HCT116 (cell line): Measurements from ENCODE around the gene RALB. TPM values are rescaled to one million over a fixed set of nuclear protein-coding genes. Genes with fewer than 3 reads are reported as not detected.

Source experiments
- ATAC-seq: fragments of 200-7000 bp; cut with Tn5 transposase; 2 replicates; pipeline ENCODE4 v1.9.1; 2020; ENCODE audit warnings: mild to moderate bottlenecking, moderate library complexity
- BruUV-seq: library from RNA; stranded (reverse); fragments of 400-500 nt; replicated peaks from 2 replicates; lab custom pipeline; 2021; lab: Mats Ljungman, UMichigan
- CTCF ChIA-PET: fragments of 300-600 bp; sonication (Branson Sonifier 250); formaldehyde crosslinking; loops from one replicate; lab custom pipeline; 2021; ENCODE audit warnings: antibody characterized with exemption; lab: Charles Lee
- POLR2A ChIA-PET: fragments of 300-600, 350-600 bp; sonication (Branson Sonifier 250); formaldehyde crosslinking; loops from one replicate; lab custom pipeline; 2021; ENCODE audit warnings: antibody characterized with exemption; lab: Charles Lee
- RAD21 ChIA-PET, 2 experiments: fragments of 300-600 bp; sonication (Branson Sonifier 250); formaldehyde crosslinking; loops; one replicate each; lab custom pipeline; 2023; ENCODE audit warnings: low total read pairs in 2 of 2; ENCODE audit not compliant: uncharacterized antibody in 2 of 2, unreplicated experiment in 2 of 2, low non-redundant PET in 1 of 2; lab: Charles Lee
- DNase-seq: peaks from one replicate; pipeline ENCODE4 v3.0.0-alpha.2; 2010; ENCODE audit warnings: low read depth, low spot score
- H2AFZ ChIP-seq: fragments of 200-600 bp; shearing (Covaris generic), sonication (generic); 2 replicates; pipeline ENCODE4 v1.6.1; 2017; ENCODE audit warnings: low read depth, mixed run types, mixed read lengths, antibody characterized with exemption, low read length; ENCODE audit not compliant: poor library complexity, severe bottlenecking
- H3K27ac ChIP-seq: 2 replicates; pipeline ENCODE4 v1.5.1; 2012; ENCODE audit warnings: low read depth, low read length
- H3K27me3 ChIP-seq: fragments of 200-600 bp; sonication (generic); 2 replicates; pipeline ENCODE4 v1.6.1; 2016; ENCODE audit warnings: mixed run types, low read length, mixed read lengths; ENCODE audit not compliant: insufficient read depth
- H3K36me3 ChIP-seq, 2 experiments: fragments of 200-500 bp in 1 of 2; fragments of 200-600 bp in 1 of 2; sonication (Bioruptor generic) in 1 of 2; sonication (generic) in 1 of 2; 2 replicates each; pipeline versions ENCODE4 v1.5.1 to v1.6.1; 2014 to 2016; ENCODE audit warnings: low read length in 2 of 2, inconsistent platforms in 1 of 2, mixed read lengths in 1 of 2, mixed run types in 1 of 2; ENCODE audit not compliant: insufficient read depth in 2 of 2, control insufficient read depth in 1 of 2
- H3K4me1 ChIP-seq, 2 experiments: fragments of 200-600 bp in 1 of 2; sonication (generic) in 1 of 2; 2 replicates each; pipeline versions ENCODE4 v1.5.1 to v1.6.1; 2012 to 2017; ENCODE audit warnings: low read length in 2 of 2, inconsistent platforms in 1 of 2, mild to moderate bottlenecking in 1 of 2, mixed read lengths in 1 of 2, mixed run types in 1 of 2, moderate library complexity in 1 of 2; ENCODE audit not compliant: insufficient read depth in 2 of 2, control insufficient read depth in 1 of 2
- H3K4me2 ChIP-seq: fragments of 200-600 bp; sonication (generic); 2 replicates; pipeline ENCODE4 v1.6.1; 2017; ENCODE audit warnings: mixed run types, low read length, mixed read lengths
- H3K4me3 ChIP-seq, 2 experiments: fragments of 200-600 bp in 1 of 2; sonication (generic) in 1 of 2; replicated peaks in 1 of 2; 2 replicates each; pipeline ENCODE4 v1.5.1; 2011 to 2016; ENCODE audit warnings: low read length in 2 of 2, control low read depth in 1 of 2, low read depth in 1 of 2, mild to moderate bottlenecking in 1 of 2, mixed read lengths in 1 of 2, mixed run types in 1 of 2
- H3K79me2 ChIP-seq: fragments of 200-600 bp; sonication (generic); 2 replicates; pipeline ENCODE4 v1.6.1; 2017; ENCODE audit warnings: mild to moderate bottlenecking, mixed run types, low read length, moderate library complexity, mixed read lengths; ENCODE audit not compliant: insufficient read depth
- H3K9ac ChIP-seq: fragments of 200-600 bp; sonication (generic); 2 replicates; pipeline ENCODE4 v1.6.1; 2016; ENCODE audit warnings: low read length, mixed read lengths
- H3K9me2 ChIP-seq: fragments of 200-600 bp; sonication (generic), shearing (Covaris generic); 2 replicates; pipeline ENCODE4 v1.6.1; 2017; ENCODE audit warnings: mixed run types, mild to moderate bottlenecking, moderate library complexity; ENCODE audit not compliant: insufficient read depth
- H3K9me3 ChIP-seq, 2 experiments: fragments of 200-500 bp in 1 of 2; fragments of 200-600 bp in 1 of 2; sonication (Bioruptor generic) in 1 of 2; sonication (generic) in 1 of 2; 2 replicates each; pipeline ENCODE4 v1.6.1; 2014 to 2017; ENCODE audit warnings: low read length in 2 of 2, mixed read lengths in 2 of 2, inconsistent platforms in 1 of 2, low read depth in 1 of 2, mild to moderate bottlenecking in 1 of 2, mixed run types in 1 of 2, moderate library complexity in 1 of 2; ENCODE audit not compliant: control insufficient read depth in 1 of 2, insufficient read depth in 1 of 2
- H4K20me1 ChIP-seq: fragments of 200-600 bp; sonication (generic), shearing (Covaris generic); 2 replicates; pipeline ENCODE4 v1.6.1; 2017; ENCODE audit warnings: mixed run types, mild to moderate bottlenecking, moderate library complexity; ENCODE audit not compliant: insufficient read depth
- ATF3 ChIP-seq: IDR thresholded peaks from 2 replicates; pipeline ENCODE4 v1.6.1; 2012
- CBX3 ChIP-seq: IDR thresholded peaks from 2 replicates; pipeline ENCODE4 v1.6.1; 2012; ENCODE audit warnings: low read depth
- CTCF ChIP-seq, 3 experiments: fragments of 200-600 bp in 1 of 3; sonication (generic) in 1 of 3; IDR thresholded peaks in 2 of 3; conservative IDR thresholded peaks in 1 of 3; 2 replicates each; pipeline ENCODE4 v1.5.1; 2012 to 2017; ENCODE audit warnings: low read depth in 2 of 3, low read length in 2 of 3, antibody characterized with exemption in 1 of 3, borderline replicate concordance in 1 of 3, control low read depth in 1 of 3, mild to moderate bottlenecking in 1 of 3, mixed read lengths in 1 of 3, mixed run types in 1 of 3, moderate library complexity in 1 of 3; ENCODE audit not compliant: insufficient read depth in 1 of 3
- EGR1 ChIP-seq: IDR thresholded peaks from 2 replicates; pipeline ENCODE4 v1.6.1; 2012; ENCODE audit warnings: low read depth
- EZH2 ChIP-seq: fragments of 200-600 bp; sonication (generic); IDR thresholded peaks from 2 replicates; pipeline ENCODE4 v1.6.1; 2017; ENCODE audit warnings: antibody characterized with exemption, mixed run types
- POLR2AphosphoS5 ChIP-seq: IDR thresholded peaks from 2 replicates; pipeline ENCODE4 v1.6.1; 2011; ENCODE audit warnings: mild to moderate bottlenecking, low read depth, low read length, moderate library complexity
- SIN3A ChIP-seq: IDR thresholded peaks from 2 replicates; pipeline ENCODE4 v1.6.1; 2012; ENCODE audit warnings: low read depth
- SP1 ChIP-seq: IDR thresholded peaks from 2 replicates; pipeline ENCODE4 v1.6.1; 2012; ENCODE audit warnings: low read depth
- YY1 ChIP-seq: IDR thresholded peaks from 2 replicates; pipeline ENCODE4 v1.6.1; 2011; ENCODE audit warnings: low read length, low read depth, moderate library complexity, mild to moderate bottlenecking; ENCODE audit not compliant: insufficient replicate concordance; ENCODE audit errors: extremely low read depth
- ZFX ChIP-seq: fragments of 450-650 bp; IDR thresholded peaks from 2 replicates; pipeline ENCODE4 v1.6.1; 2017
- ZNF274 ChIP-seq: fragments of 200-500 bp; sonication (Bioruptor generic); IDR thresholded peaks from 2 replicates; pipeline ENCODE4 v1.6.1; 2014; ENCODE audit warnings: mild to moderate bottlenecking, low read depth, low read length, inconsistent platforms
- intact Hi-C: fragments of 100-400 bp; cut with micrococcal nuclease; formaldehyde crosslinking; loops from 2 replicates; pipeline ENCODE4 v1.10.0; 2022
- total RNA-seq: library from RNA; stranded (reverse); gene quantifications from one replicate; pipeline ENCODE4 v1.2.1, GENCODE V29; 2021; ENCODE audit not compliant: unreplicated experiment

Gene RALB
- total RNA-seq, 1 experiment from 2014 or later, result 42.8 TPM

GRCh38 chr2:120208381-120209353 is 44.0 kb upstream of the RALB start:
- H3K27ac ChIP-seq, result no peak overlapping the region
- ChIA-PET RAD21 (no interaction called here), POLR2A (interaction anchor here (0.7 kb wide), 2 partner anchors 27 to 866 kb away, joined by 3 to 7 read pairs; no protein-coding TSS in a partner anchor), CTCF (no interaction called here)
- no peaks in the 10 kb centered on the region for H3K27me3 ChIP-seq
- no peak overlapping the region for H2AFZ ChIP-seq
- H3K36me3 ChIP-seq, result no peaks in the 10 kb centered on the region
- no peaks in the 10 kb centered on the region for H3K9me2 ChIP-seq
- no peak overlapping the region for H3K4me2 ChIP-seq
- H4K20me1 ChIP-seq, result no peaks in the 10 kb centered on the region
- no peak for TF ChIP-seq EGR1
- TF ChIP-seq EZH2, result no peak
- no peak for TF ChIP-seq SIN3A
- TF ChIP-seq ZFX, result no peak
- no peak for TF ChIP-seq YY1
- TF ChIP-seq CTCF (IDR thresholded peaks at IDR 0.05 in 2 of 3, conservative IDR thresholded peaks at IDR 0.05 in 1 of 3; ENCODE audit: borderline replicate concordance in 1 of 3, insufficient read depth in 1 of 3, low read depth in 2 of 3, low read length in 2 of 3), result no peak
- no peak for TF ChIP-seq ZNF274
- TF ChIP-seq POLR2AphosphoS5, result no peak
- no peak for TF ChIP-seq SP1
- TF ChIP-seq ATF3, result no peak
- TF ChIP-seq CBX3, result no peak
- DNase-seq (no peak), ATAC-seq (no peak)
- peaks cover 0 to 11% of the 10 kb centered on the region in 2 experiments; a peak in 1 of 4 replicates for H3K4me1 ChIP-seq
- intact Hi-C loops, result no loop called here
- H3K79me2 ChIP-seq, result peaks cover 20% of the 10 kb centered on the region
- H3K9ac ChIP-seq, result no peak overlapping the region
- no TSS peak for BruUV-seq
- H3K4me3 ChIP-seq, result no peak overlapping the region
- H3K9me3 ChIP-seq, result no peaks in the 10 kb centered on the region
